NCI-H345 (cell line): Measurements from ENCODE around the gene PEX10.
"Not testable (repeated sequence)": the region's sequence is repeated elsewhere in the genome, so short reads cannot be mapped to it uniquely, and the experiment has no call there.

Experiments
- DNase-seq: peaks from one replicate; lab custom pipeline; 2025; lab: John Stamatoyannopoulos, UW

The PEX10 gene

GRCh38 chr1:2412395-2412772, at the start of gene PEX10:
Gene PEX10, minus strand, starts transcription at chr1:2412564. Its CDS starts 62 bp downstream, at chr1:2412502.
- peak; percentile 98 for DNase-seq

DNA sequence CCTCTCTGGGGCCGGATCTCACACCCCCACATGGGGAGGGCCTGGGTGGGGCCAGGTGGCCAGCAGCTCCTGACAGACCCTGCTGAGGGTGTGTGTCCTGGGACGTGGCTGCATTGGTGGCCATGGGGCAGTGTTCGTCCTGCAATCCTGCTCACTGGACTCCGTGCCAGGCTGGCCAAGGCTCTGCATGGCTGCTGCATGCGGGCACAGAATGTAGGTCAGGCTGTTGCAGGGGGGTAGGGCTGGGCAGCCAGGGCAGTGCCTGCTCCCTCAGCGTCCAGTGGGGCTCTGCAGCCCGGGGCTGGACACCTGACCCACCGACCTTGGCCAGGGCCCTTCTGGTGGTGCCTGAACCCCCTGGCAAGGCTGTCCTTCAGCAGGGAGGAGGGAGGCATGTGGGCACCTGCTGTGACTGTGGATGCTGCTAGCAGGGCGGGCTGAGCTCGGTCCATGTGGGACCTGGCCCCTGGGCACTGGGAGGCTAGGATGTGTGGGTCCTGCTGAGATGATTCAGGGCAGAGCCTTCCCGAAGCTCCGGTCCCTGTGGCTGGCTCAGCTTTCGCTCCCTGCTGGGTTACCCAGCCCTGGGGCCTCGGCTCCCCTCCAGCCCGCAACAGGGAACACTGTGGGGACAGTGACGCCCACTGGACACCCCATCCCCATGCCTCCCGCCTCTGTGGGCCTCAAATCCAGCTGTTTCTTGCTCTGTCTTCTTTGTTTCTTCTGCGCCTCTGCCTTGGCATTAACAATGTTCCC, 48.8 kb upstream of the PEX10 start:
- DNase-seq, result no peak

DNA sequence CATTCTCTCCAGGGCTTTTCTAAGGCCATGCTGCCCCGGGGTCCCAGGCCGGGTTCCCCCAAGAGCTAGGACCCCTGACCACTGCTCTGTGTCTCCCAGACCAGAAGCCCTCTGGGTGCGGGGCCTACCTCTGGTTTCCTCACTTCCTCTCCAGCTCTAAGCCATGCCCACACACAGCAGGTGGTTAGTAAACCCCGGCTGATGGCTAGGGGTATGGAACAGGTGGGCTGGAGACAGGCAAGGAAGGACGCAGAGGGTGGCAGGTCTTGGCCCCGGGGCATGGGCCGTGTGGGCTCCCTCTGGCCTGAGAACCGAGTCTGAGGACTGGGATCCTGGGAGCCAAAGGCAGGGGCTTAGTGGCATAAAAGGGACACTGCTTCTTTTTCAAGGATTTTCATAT, 47.8 kb upstream of the PEX10 start:
- no peak for DNase-seq

DNA sequence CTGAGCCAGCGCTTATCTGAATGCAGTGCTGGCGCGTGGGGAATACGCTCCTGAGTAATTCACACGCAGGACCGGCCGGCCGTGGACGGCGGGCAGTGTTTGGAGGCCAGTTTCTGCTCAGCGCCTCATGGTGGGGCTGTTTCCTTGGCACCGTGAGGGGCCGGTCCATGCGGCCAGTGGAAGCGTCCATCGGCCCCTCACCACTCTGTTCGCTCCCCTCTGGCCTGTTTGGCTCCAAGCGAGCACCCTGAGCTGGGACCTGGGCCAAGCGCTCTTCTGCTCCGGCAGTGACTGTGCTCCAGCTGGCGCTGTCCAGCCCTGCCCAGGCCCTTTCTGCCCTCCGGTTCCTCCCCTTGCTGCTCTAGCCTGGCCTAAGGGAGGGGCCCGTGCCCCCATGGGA, 47.4 kb upstream of the PEX10 start:
- DNase-seq, result no peak

DNA sequence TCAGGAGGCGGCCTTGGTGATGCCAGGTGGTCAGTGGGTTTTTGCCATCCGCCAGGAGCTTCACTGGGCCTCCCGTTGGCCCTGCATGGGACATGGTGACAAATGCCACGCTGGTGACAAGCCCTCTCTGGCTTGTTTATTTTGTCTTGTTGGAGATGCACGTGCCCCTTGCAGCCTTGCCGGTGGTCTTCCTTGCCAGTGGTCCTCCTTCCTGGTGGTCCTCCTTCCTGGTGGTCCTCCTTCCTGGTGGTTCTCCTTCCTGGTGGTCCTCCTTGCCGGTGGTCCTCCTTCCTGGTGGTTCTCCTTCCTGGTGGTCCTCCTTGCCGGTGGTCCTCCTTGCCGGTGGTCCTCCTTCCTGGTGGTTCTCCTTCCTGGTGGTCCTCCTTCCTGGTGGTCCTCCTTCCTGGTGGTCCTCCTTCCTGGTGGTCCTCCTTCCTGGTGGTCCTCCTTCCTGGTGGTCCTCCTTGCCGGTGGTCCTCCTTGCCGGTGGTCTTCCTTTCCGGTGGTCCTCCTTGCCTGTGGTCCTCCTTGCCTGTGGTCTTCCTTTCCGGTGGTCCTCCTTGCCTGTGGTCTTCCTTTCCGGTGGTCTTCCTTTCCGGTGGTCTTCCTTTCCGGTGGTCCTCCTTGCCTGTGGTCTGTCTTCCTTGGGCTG, 46.9 kb upstream of the PEX10 start:
- not testable (repeated sequence) for DNase-seq

- no peak for DNase-seq
Measured at GRCh38 chr1:2458687-2459086, 46.3 kb upstream of the PEX10 start.

GRCh38 chr1:2457444-2457843, 45.1 kb upstream of the PEX10 start:
- no peak for DNase-seq

DNA sequence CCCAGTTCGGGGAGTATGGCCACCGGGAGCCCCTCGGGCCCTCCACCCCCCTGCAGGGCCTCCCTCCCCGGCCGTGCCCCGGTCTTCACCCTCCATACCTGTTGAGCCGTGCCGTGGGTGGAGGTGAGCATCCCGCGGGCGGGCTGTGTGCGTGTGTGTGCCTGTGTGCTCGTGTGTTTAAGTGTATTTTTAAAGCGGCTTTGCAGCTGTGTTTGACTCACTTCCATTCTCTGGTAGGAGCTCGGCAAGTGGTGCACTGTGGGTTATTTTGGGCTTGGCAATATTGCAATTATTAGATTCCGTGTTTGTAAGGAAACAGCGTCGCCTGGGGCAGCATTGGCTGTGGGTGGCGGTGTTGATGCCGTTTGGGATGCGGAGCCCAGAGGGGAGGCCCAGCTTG, 43.4 kb upstream of the PEX10 start:
- DNase-seq, result no peak

DNA sequence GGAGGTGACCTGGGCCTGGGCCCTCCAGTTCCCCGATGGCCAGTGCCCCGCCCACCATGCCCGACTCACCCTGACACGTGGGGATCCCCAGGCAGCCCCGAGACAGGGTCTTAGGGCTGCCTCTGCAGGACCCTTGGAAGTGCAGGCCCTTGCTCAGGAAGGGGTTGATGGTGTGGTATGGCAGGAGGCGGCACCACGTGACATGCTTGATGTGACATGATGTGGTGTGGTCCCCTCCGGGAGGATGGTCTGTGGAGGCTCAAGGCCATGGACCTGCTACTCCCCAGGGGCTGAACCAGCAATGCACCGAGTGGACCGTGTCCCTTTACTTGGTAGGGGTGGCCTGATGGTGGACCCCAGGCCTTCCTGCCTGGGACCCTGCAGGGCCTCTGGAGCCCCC, 41.9 kb upstream of the PEX10 start:
- DNase-seq, result no peak

- no peak for DNase-seq
Measured at GRCh38 chr1:2452932-2453315, 40.6 kb upstream of the PEX10 start.

DNA sequence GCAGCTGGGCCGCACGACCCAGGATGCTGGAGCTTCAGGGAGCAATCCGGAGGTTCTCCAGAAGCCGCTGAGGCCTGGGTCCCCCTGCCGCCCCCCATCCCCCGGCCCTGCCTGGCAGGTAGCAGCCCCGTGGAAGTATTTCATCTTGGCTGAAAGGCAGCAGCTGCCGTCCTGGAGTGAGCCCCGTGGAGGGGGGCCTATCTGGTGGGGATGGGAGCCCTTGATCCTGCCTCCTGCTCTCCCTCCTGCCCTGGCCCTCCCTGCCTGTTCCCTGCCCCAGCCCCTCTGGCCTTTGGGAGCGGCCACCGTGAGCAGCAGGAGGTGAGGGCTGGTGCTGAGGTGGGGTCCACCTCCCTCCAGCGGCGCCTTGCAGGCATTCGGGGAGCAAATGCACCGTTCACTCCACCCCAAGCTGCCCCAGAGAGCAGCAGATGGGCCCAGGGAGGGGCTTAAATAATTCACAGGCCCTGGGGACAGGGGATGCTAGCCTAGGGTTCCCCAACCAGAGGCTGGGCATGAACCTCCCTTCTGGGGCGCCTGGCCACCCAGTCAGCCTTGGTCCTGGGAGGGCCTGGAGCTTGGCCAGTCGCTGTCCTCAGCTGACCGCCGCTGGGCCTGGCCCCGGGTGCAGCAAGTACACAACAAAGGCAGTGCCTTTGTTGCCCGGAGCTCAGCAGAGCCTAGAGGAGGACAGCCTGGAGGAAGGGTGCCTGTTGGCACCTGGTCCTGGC, 40.0 kb upstream of the PEX10 start:
- no peak for DNase-seq

GRCh38 chr1:2451741-2452140, 39.4 kb upstream of the PEX10 start:
- DNase-seq, result no peak

DNA sequence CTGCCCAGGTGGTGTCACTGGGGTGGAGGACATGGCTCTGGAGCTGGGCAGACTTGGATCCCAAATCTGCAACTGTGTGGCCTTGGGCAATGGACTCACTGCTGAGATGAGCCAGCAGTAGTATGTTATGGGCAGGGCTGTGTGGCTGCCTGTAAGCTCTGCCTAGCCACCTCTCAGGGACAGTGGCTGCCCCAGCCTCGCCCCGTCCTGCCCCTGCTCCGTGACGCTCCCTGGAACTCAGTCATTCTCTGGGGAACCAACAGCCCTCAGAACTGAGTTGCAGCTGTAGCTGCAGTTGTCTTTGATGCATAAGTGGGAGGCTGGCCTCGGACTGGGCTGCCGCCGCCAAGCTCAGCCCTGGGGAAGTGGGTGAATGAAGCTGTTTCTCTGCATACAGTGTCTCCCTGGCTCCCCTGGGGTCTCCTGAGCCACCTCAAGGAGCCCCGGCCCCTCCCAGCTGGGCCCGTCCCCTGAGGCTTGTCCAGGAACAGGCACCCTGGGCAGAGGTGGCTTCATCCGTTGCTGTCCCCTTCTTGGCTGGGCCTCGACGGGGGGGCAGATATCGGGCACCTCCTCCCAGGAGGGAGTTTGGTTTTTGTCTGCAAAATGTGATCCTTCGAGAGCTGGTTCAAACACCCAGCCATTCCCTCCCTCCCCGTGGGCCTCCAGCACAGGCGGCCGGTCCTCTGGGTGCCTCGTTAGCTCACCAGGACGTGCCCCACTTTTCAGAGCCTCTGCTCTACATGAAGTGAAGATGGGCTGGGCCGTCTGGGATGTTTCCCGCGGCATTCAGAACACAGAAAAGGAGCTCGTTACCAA, 37.5 kb upstream of the PEX10 start:
- no peak for DNase-seq

DNA sequence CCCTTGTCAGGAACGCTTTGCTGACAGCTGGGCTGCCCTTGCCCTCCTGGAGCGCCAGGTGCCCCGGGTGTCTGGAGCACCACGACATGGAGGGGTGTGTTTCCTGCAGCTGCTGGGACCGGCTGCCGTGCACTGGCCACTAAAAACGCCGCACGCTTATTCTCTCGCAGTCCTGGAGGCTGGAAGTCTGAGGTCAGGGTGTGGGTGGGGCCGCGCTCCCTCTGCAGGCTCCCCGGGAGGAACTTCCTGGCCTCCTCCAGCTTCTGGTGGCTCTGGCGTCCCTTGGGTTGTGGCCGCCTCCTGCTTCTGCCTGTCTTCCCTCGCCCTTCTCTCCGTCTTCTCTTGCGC, 35.7 kb upstream of the PEX10 start:
- DNase-seq, result no peak

DNA sequence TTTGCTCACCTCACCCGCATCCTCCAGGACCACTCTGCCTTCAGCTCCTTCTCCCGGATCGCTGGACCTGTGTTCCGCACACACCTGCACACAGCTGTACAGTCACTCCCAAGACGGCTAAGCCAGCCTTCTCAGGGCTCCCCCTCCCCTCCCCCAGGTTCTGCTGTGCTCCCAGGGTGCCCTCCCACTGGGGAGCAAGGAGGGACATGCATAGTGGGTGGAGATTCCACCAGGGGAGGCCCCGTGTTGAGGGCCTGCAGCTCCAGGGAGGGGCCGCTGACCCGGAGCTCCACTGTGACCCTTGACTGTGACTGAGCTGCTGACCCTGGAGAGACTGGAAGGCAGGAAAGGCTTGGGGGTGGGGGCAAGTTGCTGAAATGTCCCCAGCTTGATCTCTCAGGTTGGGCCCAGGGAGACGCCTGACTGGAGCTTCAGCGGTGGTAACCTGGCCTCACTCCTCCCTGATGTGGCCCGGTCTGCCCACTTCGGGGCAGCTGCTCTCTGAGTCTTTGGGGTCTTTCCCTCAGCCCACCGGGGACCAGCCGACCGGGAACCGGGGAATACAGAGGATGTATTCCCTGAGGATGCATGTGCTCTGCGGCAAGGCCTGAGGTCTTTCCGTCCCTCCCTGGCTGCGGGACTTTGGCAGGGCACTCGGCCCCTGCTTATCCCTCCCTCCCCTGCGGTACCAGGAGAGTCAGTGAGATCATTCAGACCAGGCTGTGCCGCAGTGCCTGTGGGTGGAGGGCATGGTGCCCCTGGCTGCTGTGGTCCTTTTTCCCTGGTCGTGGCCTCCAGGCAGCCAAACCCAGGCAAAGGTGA, 35.1 kb upstream of the PEX10 start:
- no peak for DNase-seq

- no peak for DNase-seq
Measured at GRCh38 chr1:2446861-2447260, 34.5 kb upstream of the PEX10 start.

DNA sequence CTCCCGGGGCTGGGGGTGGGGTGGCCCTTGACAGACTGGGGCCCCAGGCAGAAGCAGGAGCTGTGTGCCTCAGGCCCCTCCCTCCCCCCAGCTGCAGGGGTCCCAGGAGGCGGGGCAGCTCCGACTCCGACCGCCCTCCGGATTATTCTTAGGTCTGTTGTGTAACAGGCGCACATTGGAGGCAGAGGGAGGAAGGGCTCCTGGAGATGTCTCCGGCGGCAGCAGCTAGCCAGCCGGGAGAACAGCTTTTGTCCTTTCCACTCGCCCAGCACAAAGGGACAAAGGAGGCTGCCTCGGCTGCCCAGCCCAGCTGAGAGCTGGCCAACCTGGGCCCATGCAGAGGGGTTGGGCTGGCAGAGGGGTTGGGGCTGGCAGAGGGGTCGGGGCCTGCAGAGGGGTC, 34.0 kb upstream of the PEX10 start:
- no peak for DNase-seq

DNA sequence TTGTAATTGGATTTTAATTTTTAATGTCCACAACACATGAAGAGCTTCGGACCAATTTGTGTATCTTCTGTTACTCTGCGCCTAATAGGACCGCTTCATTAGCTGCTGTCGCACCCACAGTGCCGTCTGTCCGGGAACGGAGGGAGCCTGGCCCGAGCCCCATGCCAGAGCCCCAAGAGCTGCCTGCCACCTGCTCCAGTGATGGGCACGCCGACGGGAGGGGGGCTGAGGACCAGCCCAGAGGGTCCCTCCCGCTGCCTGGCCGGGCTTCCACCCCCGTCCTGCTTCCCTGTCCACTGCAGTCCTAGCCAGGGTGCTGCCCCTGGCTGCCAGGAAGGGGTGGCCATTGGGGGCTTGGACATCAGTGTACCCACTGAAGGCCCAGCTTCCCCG, 33.5 kb upstream of the PEX10 start:
- no peak for DNase-seq

- DNase-seq, result no peak
Measured at GRCh38 chr1:2445162-2445822, 32.9 kb upstream of the PEX10 start.

DNA sequence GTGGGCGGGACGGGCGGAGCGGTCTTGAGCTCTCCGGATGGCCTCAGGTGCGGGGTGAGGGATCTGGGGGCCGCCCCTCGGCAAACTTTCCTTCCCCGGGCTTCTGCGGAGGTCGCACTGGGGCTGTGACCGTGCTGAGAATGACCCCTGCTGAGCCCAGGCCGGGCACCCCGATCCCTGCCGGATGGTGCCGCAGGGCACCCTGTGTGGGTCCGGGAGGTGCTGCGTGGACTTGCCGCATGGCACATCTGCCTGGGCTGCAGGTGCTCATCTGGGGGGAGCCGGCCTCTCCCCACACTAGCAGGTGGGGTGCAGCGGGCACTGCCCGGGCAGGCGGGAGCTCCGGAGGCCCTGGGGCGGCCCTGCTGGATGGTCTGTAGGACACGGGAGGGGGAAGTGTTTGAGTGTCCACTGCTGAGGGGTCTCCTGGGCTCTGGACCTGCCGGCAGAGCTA, 31.8 kb upstream of the PEX10 start:
- DNase-seq, result no peak
